ENCODE data around the gene SYNE1.

DNA sequence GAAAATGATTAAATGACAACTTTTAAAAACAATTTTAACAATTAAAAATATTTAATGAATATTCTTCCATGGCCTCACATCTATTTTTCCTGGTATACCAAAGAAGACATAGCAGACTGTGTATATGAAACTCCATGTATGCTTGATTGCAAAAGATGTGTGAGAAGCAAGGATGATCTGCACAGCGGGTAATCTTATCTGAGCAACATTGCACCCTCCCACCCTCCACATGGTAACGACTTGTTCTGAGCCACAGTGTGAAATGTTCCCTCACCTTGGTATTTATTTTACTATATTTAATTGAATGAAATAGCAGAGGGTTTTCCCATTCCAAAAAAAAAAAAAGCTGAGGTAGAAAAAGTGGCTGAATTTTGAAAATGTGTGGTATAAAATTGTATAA lies 204.4 kb downstream of the SYNE1 start:
- TF ChIP-seq ZNF274 (IDR thresholded peaks at IDR 0.05; ENCODE audit: low read depth, low read length): no peak
- TF ChIP-seq YY1 (IDR thresholded peaks at IDR 0.05; ENCODE audit: insufficient read depth, insufficient read length): no peak
- no peak for TF ChIP-seq SUZ12 (IDR thresholded peaks at IDR 0.05; ENCODE audit: extremely low read depth, insufficient read depth, insufficient read length)
